HG03159 (cell line): ENCODE results near the gene COPZ1.
A peak's percentile ranks its signal among the peaks of the same experiment; 100 is the strongest.
"Not testable (repeated sequence)": the region's sequence is repeated elsewhere in the genome, so short reads cannot be mapped to it uniquely, and the experiment has no call there.

ENCODE experiments used
- ATAC-seq: cut with Tn5 transposase; IDR thresholded peaks from one replicate; pipeline ENCODE4 v1.9.1; 2021; ENCODE audit warnings: mild to moderate bottlenecking, moderate library complexity; ENCODE audit not compliant: unreplicated experiment

COPZ1 gene, protein sequence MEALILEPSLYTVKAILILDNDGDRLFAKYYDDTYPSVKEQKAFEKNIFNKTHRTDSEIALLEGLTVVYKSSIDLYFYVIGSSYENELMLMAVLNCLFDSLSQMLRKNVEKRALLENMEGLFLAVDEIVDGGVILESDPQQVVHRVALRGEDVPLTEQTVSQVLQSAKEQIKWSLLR

GRCh38 chr12:54324617-54325441 is at the start of gene COPZ1:
Gene COPZ1, plus strand, starts transcription at chr12:54325131. Its CDS starts 33 bp downstream, at chr12:54325164.
- peak; percentile 99 for ATAC-seq

- ATAC-seq, result no peak
Measured at GRCh38 chr12:54276368-54276767, 48.6 kb upstream of the COPZ1 start.

GRCh38 chr12:54277823-54278276 is 47.1 kb upstream of the COPZ1 start:
- no peak for ATAC-seq

- no peak for ATAC-seq
Measured at GRCh38 chr12:54279227-54279631, 45.7 kb upstream of the COPZ1 start.

GRCh38 chr12:54279632-54280467 is 45.1 kb upstream of the COPZ1 start, which contains the start of gene CBX5:
Gene CBX5, minus strand, starts transcription at chr12:54280122. Its CDS starts 22,472 bp downstream, at chr12:54257650.
- ATAC-seq, result peak; percentile 66

- ATAC-seq, result peak; percentile 88
Measured at GRCh38 chr12:54280468-54281260, 44.3 kb upstream of the COPZ1 start, which contains the start of gene HNRNPA1. Gene HNRNPA1, plus strand, starts transcription at chr12:54280726. Its CDS starts 82 bp downstream, at chr12:54280808.

DNA sequence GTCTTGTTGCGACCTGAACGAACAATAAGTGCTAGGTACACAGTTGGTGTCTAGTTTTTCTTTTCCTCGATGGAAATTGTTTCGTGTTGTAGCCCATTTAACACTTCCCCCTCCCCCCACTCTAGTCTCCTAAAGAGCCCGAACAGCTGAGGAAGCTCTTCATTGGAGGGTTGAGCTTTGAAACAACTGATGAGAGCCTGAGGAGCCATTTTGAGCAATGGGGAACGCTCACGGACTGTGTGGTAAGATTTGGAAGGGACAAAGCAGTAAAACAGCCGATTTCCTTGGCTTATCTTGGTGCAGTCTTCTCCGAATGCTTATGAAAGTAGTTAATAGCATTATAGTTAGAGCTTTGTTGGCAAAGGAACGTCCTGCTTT is 43.7 kb upstream of the COPZ1 start:
- ATAC-seq, result not testable (repeated sequence)

- ATAC-seq, result not testable (repeated sequence)
Measured at GRCh38 chr12:54281694-54282093, 43.2 kb upstream of the COPZ1 start.

- no peak for ATAC-seq
Measured at GRCh38 chr12:54282949-54283593, 41.9 kb upstream of the COPZ1 start.

GRCh38 chr12:54284070-54284780 is 40.7 kb upstream of the COPZ1 start:
- not testable (repeated sequence) for ATAC-seq

DNA sequence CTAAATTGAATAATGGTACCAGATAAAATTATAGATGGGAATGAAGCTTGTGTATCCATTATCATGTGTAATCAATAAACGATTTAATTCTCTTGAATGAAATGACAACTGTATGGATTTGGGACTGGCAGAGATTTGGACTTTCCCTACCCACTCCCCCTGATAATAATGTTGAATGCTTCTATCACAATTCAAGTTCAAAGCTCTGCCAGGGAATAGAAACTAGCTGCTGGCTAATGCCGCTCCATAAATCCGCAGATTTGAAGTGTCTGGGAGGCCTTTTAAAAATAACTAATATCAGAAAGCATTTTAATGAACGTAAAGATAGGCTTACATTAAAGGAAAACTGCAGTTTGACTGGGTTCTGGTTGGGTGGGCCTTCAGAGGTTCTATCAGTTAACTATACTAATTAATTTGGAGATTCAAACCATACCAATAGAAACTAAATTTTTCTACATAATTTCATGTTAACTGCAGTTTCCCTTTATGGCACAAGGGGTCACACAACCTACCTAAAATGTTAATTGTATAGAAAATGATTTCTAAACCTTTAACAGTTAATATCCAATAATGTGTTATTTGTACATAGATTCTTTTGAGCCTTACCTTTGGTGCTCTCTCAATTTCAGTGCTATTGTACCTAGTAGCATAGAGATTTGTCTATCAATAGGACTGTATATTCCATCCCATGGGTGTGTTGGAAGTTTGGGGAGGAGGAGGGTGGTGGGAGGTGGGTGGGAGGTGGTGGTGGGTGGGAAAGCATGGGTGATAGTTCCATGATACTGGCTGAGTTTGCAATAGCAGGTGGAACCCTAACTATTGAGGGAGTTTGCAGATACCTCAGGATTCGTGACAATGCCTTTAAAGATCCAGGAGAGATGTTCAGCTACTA is 39.5 kb upstream of the COPZ1 start:
- ATAC-seq, result no peak

GRCh38 chr12:54286042-54287030 is 38.6 kb upstream of the COPZ1 start:
- no peak for ATAC-seq

GRCh38 chr12:54287261-54288157 is 37.4 kb upstream of the COPZ1 start:
- no peak for ATAC-seq

DNA sequence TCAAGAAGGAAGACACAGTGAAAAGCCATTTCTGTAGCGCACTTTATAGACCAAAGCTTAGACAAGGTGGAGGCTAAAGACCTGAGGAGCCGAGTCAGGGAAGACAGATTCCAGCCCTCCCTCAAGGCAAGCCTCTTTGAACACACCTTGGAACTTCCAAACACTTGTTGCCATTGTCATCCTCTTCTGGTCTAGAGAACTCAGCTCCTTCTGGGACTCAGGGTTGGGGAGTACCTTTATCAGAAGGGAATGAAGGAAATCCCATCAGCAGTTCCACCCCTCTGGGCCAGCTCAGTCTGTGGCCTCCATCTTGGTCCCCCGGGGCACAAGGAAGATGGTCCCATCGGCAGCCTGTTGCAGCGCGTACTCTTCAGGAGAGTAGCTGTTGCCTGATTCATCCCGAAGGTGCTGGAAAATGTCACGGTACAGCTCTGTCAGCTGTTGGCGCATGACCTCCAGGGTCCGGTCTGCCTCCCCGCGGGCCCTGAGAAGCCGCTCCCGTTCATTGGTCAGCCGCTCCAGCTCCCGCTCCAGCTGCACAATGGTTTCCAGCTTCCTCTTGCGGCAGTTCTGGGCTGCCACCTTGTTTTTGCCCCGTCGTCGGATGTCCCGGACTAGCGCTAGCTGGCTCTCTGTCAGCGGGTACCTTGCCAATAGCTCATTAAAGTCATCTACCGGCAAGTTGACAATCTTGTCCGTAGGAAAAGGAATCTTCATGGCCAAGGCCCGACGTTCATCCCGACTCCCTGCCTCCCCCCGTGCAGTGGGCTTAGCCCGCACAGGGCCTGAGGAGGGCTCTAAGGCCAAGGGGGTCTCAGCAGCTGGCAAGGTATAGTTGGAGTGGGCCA is 32.6 kb upstream of the COPZ1 start:
- no peak for ATAC-seq

DNA sequence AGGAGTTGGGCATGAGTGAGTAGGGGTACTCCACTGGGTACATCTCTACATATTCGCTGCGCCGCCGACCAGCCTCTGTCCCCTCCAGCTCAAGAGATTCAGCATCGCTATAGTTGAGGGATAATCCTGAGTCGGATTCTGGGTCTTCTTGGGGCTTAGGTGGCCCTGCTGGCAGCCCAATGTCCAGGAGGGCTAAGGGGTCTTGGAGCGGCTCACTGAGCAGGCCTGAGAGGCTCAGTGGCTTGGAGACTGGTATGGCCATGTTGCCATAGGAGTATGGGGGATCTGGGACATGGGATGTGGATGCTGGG is 32.0 kb upstream of the COPZ1 start:
- no peak for ATAC-seq
